GM23338 (cell line): Measurements from ENCODE around the gene CACNA1F. TPM values are rescaled to one million over a fixed set of nuclear protein-coding genes. Genes with fewer than 3 reads are reported as not detected.
A peak's percentile ranks its signal among the peaks of the same experiment; 100 is the strongest.

ENCODE experiments used
- ATAC-seq: fragments of 200-7000 bp; cut with Tn5 transposase; 3 replicates; pipeline ENCODE4 v1.9.1; 2020
- DNase-seq: peaks from one replicate; pipeline ENCODE4 v3.0.0-alpha.2; 2015; ENCODE audit warnings: low spot score
- H2AFZ ChIP-seq: fragments of 200-600 bp; sonication (generic); 2 replicates; pipeline ENCODE4 v1.8.0; 2016; ENCODE audit warnings: antibody characterized with exemption, mild to moderate bottlenecking, moderate library complexity
- H3F3A ChIP-seq: fragments of 200-600 bp; sonication (generic); replicated peaks from 2 replicates; pipeline ENCODE4 v1.8.0; 2017; ENCODE audit warnings: antibody characterized with exemption, mixed run types, low read depth
- H3K27ac ChIP-seq: fragments of 200-600 bp; sonication (generic); 2 replicates; pipeline ENCODE4 v1.6.1; 2016; ENCODE audit warnings: low read depth
- H3K27me3 ChIP-seq: fragments of 200-600 bp; sonication (generic); 2 replicates; pipeline ENCODE4 v1.8.0; 2016; ENCODE audit warnings: mild to moderate bottlenecking, mixed run types, moderate library complexity; ENCODE audit not compliant: insufficient read depth
- H3K36me3 ChIP-seq: fragments of 200-600 bp; sonication (generic); 2 replicates; pipeline ENCODE4 v1.8.0; 2016; ENCODE audit warnings: mild to moderate bottlenecking; ENCODE audit not compliant: insufficient read depth
- H3K4me1 ChIP-seq: fragments of 200-600 bp; sonication (generic); 2 replicates; pipeline ENCODE4 v1.8.0; 2016; ENCODE audit warnings: mild to moderate bottlenecking, moderate library complexity; ENCODE audit not compliant: insufficient read depth
- H3K4me2 ChIP-seq: fragments of 200-600 bp; sonication (generic); 2 replicates; pipeline ENCODE4 v1.7.1; 2017; ENCODE audit warnings: mixed run types
- H3K4me3 ChIP-seq: fragments of 200-600 bp; sonication (generic); 2 replicates; pipeline ENCODE4 v1.6.1; 2016; ENCODE audit warnings: mixed run types
- H3K79me2 ChIP-seq: fragments of 200-600 bp; sonication (generic); replicated peaks from 2 replicates; pipeline ENCODE4 v1.8.0; 2017; ENCODE audit warnings: mild to moderate bottlenecking; ENCODE audit not compliant: insufficient read depth
- H3K9me2 ChIP-seq: fragments of 200-600 bp; sonication (generic); 2 replicates; pipeline ENCODE4 v1.8.0; 2017; ENCODE audit not compliant: insufficient read depth
- H4K20me1 ChIP-seq: fragments of 200-600 bp; sonication (generic); replicated peaks from 2 replicates; pipeline ENCODE4 v1.8.0; 2017; ENCODE audit warnings: mild to moderate bottlenecking; ENCODE audit not compliant: insufficient read depth
- H3K27ac Mint-ChIP-seq: 2 replicates; pipeline ENCODE4 v1.8.0; 2020; ENCODE audit warnings: inconsistent platforms, mild to moderate bottlenecking, moderate library complexity, mixed read lengths
- H3K27me3 Mint-ChIP-seq: 3 replicates; pipeline ENCODE4 v1.8.0; 2022; ENCODE audit warnings: low read depth, mild to moderate bottlenecking, moderate library complexity, mixed read lengths, inconsistent platforms; ENCODE audit not compliant: insufficient read depth, poor library complexity
- H3K36me3 Mint-ChIP-seq: 3 replicates; pipeline ENCODE4 v1.8.0; 2021; ENCODE audit warnings: low read depth, mild to moderate bottlenecking, inconsistent platforms, moderate library complexity, mixed read lengths
- H3K4me1 Mint-ChIP-seq: 3 replicates; pipeline ENCODE4 v1.8.0; 2020; ENCODE audit warnings: mild to moderate bottlenecking, inconsistent platforms, mixed read lengths
- H3K4me3 Mint-ChIP-seq: 3 replicates; pipeline ENCODE4 v1.8.0; 2021; ENCODE audit warnings: moderate library complexity, mild to moderate bottlenecking, inconsistent platforms, mixed read lengths
- H3K9me3 Mint-ChIP-seq: 3 replicates; pipeline ENCODE4 v1.8.0; 2020; ENCODE audit warnings: moderate library complexity, mild to moderate bottlenecking, inconsistent platforms, mixed read lengths
- CREB1 ChIP-seq: fragments of 250-450 bp; sonication (Bioruptor Pico); IDR thresholded peaks from 2 replicates; pipeline ENCODE4 v1.5.0; 2020; ENCODE audit warnings: low read depth, mild to moderate bottlenecking, moderate library complexity
- EZH2 ChIP-seq: fragments of 200-600 bp; sonication (generic); IDR thresholded peaks from one replicate; pipeline ENCODE4 v1.8.0; 2017; ENCODE audit warnings: antibody characterized with exemption, mild to moderate bottlenecking, low read depth; ENCODE audit not compliant: unreplicated experiment
- EZH2phosphoT487 ChIP-seq: fragments of 200-600 bp; sonication (generic); IDR thresholded peaks from one replicate; pipeline ENCODE4 v1.8.1; 2018; ENCODE audit warnings: antibody characterized with exemption; ENCODE audit not compliant: unreplicated experiment
- JUNB ChIP-seq: IDR thresholded peaks from one replicate; pipeline ENCODE4 v1.6.1; 2016; ENCODE audit warnings: antibody characterized with exemption; ENCODE audit not compliant: unreplicated experiment
- NANOG ChIP-seq: IDR thresholded peaks from 2 replicates; pipeline ENCODE4 v1.6.1; 2016; ENCODE audit warnings: antibody characterized with exemption, borderline replicate concordance
- POLR2AphosphoS5 ChIP-seq: IDR thresholded peaks from 2 replicates; pipeline ENCODE4 v1.6.1; 2016; ENCODE audit warnings: antibody characterized with exemption, low read depth
- STAT1 ChIP-seq: IDR thresholded peaks from one replicate; pipeline ENCODE4 v1.6.1; 2016; ENCODE audit warnings: antibody characterized with exemption; ENCODE audit not compliant: unreplicated experiment
- ZNF114 ChIP-seq: fragments of 250-450 bp; sonication (Bioruptor Pico); IDR thresholded peaks from 2 replicates; pipeline ENCODE4 v1.5.0; 2020; ENCODE audit warnings: mild to moderate bottlenecking, moderate library complexity
- ZNF331 ChIP-seq: fragments of 250-450 bp; sonication (Bioruptor Pico); IDR thresholded peaks from 2 replicates; pipeline ENCODE4 v1.5.0; 2020; ENCODE audit warnings: low read depth, mild to moderate bottlenecking, moderate library complexity
- polyA plus RNA-seq: library from polyadenylated mRNA; unstranded; fragments of >200 nt; fragmentation: Nextera tagmentation; extraction: Ambion mirVana; gene quantifications from 2 replicates; pipeline ENCODE4 v1.2.1, GENCODE V29; 2016
- total RNA-seq: library from RNA; depleted of rRNA; stranded (reverse); fragments of >200 nt; shearing (Covaris generic); gene quantifications from 2 replicates; pipeline ENCODE4 v1.2.3, GENCODE V29; 2014
- TF ChIP-seq, protein P1 (sequence below), 2 experiments: fragments of 200-600 bp in 1 of 2; sonication (generic) in 1 of 2; conservative IDR thresholded peaks; 2 replicates each; pipeline versions ENCODE4 v1.5.1 to v1.6.1; 2016 to 2017; ENCODE audit warnings: antibody characterized with exemption in 2 of 2, low read depth in 2 of 2, mild to moderate bottlenecking in 2 of 2, moderate library complexity in 1 of 2
- TF ChIP-seq, protein P2 (sequence below): IDR thresholded peaks from one replicate; pipeline ENCODE4 v1.6.1; 2018; ENCODE audit warnings: antibody characterized with exemption; ENCODE audit not compliant: unreplicated experiment
- TF ChIP-seq, protein P3 (sequence below): fragments of 250-450 bp; sonication (Bioruptor Pico); IDR thresholded peaks from 2 replicates; pipeline ENCODE4 v1.5.0; 2020; ENCODE audit warnings: mild to moderate bottlenecking, moderate library complexity
- TF ChIP-seq, protein P4 (sequence below): IDR thresholded peaks from 2 replicates; pipeline ENCODE4 v1.6.1; 2016; ENCODE audit warnings: antibody characterized with exemption

CACNA1F gene
- total and polyA plus RNA-seq, 2 experiments from 2014 or later: 0.44 to 0.90 TPM

DNA sequence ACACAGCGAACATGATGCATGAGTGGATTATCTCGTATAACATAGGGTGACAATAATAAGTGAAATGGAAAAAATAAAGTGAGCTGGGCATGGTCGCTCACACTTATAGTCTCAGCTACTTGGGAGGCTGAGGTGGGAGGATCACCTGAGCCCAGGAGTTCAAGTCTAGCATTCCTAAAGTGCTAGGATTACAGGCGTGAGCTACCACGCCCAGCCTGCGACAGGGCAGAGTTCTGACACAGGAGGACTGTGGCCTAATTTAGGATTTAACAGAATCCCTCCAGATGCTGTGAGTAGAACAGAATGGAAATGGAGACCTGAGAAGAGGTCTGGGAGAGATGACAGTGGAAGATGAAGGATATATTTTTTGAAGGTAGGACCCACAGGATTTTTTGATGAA, 43.5 kb downstream of the CACNA1F start:
- DNase-seq: no peak
- TF ChIP-seq, protein P1, sequence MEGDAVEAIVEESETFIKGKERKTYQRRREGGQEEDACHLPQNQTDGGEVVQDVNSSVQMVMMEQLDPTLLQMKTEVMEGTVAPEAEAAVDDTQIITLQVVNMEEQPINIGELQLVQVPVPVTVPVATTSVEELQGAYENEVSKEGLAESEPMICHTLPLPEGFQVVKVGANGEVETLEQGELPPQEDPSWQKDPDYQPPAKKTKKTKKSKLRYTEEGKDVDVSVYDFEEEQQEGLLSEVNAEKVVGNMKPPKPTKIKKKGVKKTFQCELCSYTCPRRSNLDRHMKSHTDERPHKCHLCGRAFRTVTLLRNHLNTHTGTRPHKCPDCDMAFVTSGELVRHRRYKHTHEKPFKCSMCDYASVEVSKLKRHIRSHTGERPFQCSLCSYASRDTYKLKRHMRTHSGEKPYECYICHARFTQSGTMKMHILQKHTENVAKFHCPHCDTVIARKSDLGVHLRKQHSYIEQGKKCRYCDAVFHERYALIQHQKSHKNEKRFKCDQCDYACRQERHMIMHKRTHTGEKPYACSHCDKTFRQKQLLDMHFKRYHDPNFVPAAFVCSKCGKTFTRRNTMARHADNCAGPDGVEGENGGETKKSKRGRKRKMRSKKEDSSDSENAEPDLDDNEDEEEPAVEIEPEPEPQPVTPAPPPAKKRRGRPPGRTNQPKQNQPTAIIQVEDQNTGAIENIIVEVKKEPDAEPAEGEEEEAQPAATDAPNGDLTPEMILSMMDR (conservative IDR thresholded peaks at IDR 0.05; ENCODE audit: low read depth in 2 of 2): no peak
- TF ChIP-seq NANOG (no peak), EZH2 (no peak), EZH2phosphoT487 (no peak), STAT1 (no peak), ZNF114 (CRISPR knock-in tag) (no peak), POLR2AphosphoS5 (no peak), ZNF331 (CRISPR knock-in tag) (no peak), JUNB (no peak), CREB1 (CRISPR knock-in tag) (no peak)
- TF ChIP-seq, protein P2, sequence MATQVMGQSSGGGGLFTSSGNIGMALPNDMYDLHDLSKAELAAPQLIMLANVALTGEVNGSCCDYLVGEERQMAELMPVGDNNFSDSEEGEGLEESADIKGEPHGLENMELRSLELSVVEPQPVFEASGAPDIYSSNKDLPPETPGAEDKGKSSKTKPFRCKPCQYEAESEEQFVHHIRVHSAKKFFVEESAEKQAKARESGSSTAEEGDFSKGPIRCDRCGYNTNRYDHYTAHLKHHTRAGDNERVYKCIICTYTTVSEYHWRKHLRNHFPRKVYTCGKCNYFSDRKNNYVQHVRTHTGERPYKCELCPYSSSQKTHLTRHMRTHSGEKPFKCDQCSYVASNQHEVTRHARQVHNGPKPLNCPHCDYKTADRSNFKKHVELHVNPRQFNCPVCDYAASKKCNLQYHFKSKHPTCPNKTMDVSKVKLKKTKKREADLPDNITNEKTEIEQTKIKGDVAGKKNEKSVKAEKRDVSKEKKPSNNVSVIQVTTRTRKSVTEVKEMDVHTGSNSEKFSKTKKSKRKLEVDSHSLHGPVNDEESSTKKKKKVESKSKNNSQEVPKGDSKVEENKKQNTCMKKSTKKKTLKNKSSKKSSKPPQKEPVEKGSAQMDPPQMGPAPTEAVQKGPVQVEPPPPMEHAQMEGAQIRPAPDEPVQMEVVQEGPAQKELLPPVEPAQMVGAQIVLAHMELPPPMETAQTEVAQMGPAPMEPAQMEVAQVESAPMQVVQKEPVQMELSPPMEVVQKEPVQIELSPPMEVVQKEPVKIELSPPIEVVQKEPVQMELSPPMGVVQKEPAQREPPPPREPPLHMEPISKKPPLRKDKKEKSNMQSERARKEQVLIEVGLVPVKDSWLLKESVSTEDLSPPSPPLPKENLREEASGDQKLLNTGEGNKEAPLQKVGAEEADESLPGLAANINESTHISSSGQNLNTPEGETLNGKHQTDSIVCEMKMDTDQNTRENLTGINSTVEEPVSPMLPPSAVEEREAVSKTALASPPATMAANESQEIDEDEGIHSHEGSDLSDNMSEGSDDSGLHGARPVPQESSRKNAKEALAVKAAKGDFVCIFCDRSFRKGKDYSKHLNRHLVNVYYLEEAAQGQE: no peak
- TF ChIP-seq, protein P3, sequence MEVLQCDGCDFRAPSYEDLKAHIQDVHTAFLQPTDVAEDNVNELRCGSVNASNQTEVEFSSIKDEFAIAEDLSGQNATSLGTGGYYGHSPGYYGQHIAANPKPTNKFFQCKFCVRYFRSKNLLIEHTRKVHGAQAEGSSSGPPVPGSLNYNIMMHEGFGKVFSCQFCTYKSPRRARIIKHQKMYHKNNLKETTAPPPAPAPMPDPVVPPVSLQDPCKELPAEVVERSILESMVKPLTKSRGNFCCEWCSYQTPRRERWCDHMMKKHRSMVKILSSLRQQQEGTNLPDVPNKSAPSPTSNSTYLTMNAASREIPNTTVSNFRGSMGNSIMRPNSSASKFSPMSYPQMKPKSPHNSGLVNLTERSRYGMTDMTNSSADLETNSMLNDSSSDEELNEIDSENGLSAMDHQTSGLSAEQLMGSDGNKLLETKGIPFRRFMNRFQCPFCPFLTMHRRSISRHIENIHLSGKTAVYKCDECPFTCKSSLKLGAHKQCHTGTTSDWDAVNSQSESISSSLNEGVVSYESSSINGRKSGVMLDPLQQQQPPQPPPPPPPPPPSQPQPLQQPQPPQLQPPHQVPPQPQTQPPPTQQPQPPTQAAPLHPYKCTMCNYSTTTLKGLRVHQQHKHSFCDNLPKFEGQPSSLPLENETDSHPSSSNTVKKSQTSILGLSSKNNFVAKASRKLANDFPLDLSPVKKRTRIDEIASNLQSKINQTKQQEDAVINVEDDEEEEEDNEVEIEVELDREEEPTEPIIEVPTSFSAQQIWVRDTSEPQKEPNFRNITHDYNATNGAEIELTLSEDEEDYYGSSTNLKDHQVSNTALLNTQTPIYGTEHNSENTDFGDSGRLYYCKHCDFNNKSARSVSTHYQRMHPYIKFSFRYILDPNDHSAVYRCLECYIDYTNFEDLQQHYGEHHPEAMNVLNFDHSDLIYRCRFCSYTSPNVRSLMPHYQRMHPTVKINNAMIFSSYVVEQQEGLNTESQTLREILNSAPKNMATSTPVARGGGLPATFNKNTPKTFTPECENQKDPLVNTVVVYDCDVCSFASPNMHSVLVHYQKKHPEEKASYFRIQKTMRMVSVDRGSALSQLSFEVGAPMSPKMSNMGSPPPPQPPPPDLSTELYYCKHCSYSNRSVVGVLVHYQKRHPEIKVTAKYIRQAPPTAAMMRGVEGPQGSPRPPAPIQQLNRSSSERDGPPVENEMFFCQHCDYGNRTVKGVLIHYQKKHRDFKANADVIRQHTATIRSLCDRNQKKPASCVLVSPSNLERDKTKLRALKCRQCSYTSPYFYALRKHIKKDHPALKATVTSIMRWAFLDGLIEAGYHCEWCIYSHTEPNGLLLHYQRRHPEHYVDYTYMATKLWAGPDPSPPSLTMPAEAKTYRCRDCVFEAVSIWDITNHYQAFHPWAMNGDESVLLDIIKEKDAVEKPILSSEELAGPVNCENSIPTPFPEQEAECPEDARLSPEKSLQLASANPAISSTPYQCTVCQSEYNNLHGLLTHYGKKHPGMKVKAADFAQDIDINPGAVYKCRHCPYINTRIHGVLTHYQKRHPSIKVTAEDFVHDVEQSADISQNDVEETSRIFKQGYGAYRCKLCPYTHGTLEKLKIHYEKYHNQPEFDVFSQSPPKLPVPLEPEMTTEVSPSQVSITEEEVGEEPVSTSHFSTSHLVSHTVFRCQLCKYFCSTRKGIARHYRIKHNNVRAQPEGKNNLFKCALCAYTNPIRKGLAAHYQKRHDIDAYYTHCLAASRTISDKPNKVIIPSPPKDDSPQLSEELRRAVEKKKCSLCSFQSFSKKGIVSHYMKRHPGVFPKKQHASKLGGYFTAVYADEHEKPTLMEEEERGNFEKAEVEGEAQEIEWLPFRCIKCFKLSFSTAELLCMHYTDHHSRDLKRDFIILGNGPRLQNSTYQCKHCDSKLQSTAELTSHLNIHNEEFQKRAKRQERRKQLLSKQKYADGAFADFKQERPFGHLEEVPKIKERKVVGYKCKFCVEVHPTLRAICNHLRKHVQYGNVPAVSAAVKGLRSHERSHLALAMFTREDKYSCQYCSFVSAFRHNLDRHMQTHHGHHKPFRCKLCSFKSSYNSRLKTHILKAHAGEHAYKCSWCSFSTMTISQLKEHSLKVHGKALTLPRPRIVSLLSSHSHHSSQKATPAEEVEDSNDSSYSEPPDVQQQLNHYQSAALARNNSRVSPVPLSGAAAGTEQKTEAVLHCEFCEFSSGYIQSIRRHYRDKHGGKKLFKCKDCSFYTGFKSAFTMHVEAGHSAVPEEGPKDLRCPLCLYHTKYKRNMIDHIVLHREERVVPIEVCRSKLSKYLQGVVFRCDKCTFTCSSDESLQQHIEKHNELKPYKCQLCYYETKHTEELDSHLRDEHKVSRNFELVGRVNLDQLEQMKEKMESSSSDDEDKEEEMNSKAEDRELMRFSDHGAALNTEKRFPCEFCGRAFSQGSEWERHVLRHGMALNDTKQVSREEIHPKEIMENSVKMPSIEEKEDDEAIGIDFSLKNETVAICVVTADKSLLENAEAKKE (CRISPR knock-in tag): no peak
- TF ChIP-seq, protein P4, sequence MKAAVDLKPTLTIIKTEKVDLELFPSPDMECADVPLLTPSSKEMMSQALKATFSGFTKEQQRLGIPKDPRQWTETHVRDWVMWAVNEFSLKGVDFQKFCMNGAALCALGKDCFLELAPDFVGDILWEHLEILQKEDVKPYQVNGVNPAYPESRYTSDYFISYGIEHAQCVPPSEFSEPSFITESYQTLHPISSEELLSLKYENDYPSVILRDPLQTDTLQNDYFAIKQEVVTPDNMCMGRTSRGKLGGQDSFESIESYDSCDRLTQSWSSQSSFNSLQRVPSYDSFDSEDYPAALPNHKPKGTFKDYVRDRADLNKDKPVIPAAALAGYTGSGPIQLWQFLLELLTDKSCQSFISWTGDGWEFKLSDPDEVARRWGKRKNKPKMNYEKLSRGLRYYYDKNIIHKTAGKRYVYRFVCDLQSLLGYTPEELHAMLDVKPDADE: no peak
- H3K27me3 ChIP-seq: no peaks in the 10 kb centered on the region
- H3K36me3 ChIP-seq: no peaks in the 10 kb centered on the region
- no peaks in the 10 kb centered on the region for H3K9me3 Mint-ChIP-seq
- H3K9me2 ChIP-seq: no peaks in the 10 kb centered on the region
- no peaks in the 10 kb centered on the region for H3K79me2 ChIP-seq
- H3K36me3 Mint-ChIP-seq: no peaks in the 10 kb centered on the region
- no peak overlapping the region for H2AFZ ChIP-seq
- no peaks in the 10 kb centered on the region; the same call in 1 of the 2 replicates for H3K4me1 ChIP-seq
- H3K4me1 Mint-ChIP-seq: peaks cover 23% of the 10 kb centered on the region
- H4K20me1 ChIP-seq: no peaks in the 10 kb centered on the region
- H3K27ac ChIP-seq: no peak overlapping the region
- no peaks in the 10 kb centered on the region; the same call in 1 of the 2 replicates for H3F3A ChIP-seq
- peaks cover 14% of the 10 kb centered on the region for H3K27me3 Mint-ChIP-seq
- H3K4me3 ChIP-seq: no peak overlapping the region
- no peak for ATAC-seq
- H3K4me2 ChIP-seq: no peak overlapping the region
- H3K4me3 Mint-ChIP-seq: 0 out of 3 replicates have a peak overlapping the region, but pooled peaks have one; percentile 26
- no peak overlapping the region for H3K27ac Mint-ChIP-seq
